Measurements from ENCODE around the gene AP1M2. TPM values are rescaled to one million over a fixed set of nuclear protein-coding genes. Genes with fewer than 3 reads are reported as not detected.
"Not testable (repeated sequence)": the region's sequence is repeated elsewhere in the genome, so short reads cannot be mapped to it uniquely, and the experiment has no call there.

AP1M2 gene
- total RNA-seq, 2 donors from 2014 or later, result 4.8 TPM; not detected in 1

DNA sequence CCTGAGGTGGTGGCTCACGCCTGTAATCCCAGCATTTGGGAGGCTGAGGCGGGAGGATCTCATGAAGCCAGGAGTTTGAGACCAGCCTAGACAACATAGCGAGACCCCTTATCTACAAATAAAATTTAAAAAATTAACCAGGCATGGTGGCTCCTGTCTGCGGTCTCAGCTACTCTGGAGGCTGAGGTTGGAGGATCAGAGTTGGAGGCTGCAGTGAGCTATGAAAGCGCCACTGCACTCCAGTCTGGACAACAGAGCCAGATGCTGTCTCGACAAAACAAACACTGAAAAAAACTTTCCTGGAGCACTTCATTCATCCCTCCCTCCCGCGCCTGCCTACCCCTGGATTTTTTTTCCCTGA lies 44.1 kb downstream of the AP1M2 start:
- no peak for TF ChIP-seq CTCF (IDR thresholded peaks at IDR 0.05)
- H3K27ac ChIP-seq, result peak overlapping the region in 1 of 2 donors; percentile 94
- peak overlapping the region in 1 of 2 donors; percentile 100 for H3K4me3 ChIP-seq
- H3K4me1 ChIP-seq, result peaks cover 0 to 25% of the 10 kb centered on the region in 2 donors
- peaks cover 11% of the 10 kb centered on the region for H3K36me3 ChIP-seq
- H3K9me3 ChIP-seq, result no peaks in the 10 kb centered on the region
- no peaks in the 10 kb centered on the region for H3K27me3 ChIP-seq
- DNase-seq (ENCODE audit: low spot score), result no peak

GRCh38 chr19:10539016-10539415 lies 48.1 kb downstream of the AP1M2 start:
- not testable (repeated sequence) for H3K4me3 ChIP-seq; H3K27ac ChIP-seq; H3K27me3 ChIP-seq; H3K9me3 ChIP-seq; H3K36me3 ChIP-seq; DNase-seq (ENCODE audit: low spot score); H3K4me1 ChIP-seq

DNA sequence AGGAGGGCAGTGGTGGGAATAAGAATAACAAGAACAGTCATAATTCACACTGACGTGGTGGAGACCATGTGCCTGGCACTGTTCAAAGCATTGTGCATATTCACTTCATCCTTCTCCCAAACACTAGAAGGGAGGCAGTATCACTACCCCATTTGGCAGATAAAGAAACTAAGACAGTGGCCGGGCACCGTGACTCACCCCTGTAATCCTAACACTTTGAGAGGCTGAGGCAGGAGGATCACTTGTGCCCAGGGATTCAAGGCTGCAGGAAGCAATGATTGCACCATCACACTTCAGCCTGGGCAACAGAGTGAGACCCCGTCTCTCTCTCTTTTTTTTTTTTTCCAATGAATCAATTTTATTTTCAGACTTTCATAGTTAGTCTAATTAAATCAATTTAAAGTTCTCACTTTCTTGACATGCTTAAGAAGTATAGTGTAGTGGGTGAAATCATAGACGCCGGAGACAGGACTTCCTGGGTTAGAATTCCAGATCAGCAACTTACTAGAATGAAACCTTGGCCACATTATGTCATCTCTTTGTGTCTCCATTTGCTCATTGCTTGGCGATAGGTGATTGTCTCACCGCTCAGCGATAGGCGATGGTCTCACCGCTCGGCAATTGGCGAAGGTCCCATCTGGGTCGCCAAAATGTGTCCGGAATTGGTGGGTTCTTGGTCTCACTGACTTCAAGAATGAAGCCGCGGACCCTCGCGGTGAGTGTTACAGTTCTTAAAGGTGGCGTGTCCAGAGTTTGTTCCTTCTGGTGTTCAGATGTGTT lies 48.7 kb downstream of the AP1M2 start:
- no peak for DNase-seq (ENCODE audit: low spot score)
- Histone ChIP-seq H3K4me1 (peaks cover 0 to 4% of the 10 kb centered on the region in 2 donors), H3K27ac (no peak overlapping the region), H3K9me3 (no peaks in the 10 kb centered on the region), H3K4me3 (no peak overlapping the region), H3K36me3 (no peaks in the 10 kb centered on the region), H3K27me3 (no peaks in the 10 kb centered on the region)
- no peak for TF ChIP-seq CTCF (IDR thresholded peaks at IDR 0.05)

DNA sequence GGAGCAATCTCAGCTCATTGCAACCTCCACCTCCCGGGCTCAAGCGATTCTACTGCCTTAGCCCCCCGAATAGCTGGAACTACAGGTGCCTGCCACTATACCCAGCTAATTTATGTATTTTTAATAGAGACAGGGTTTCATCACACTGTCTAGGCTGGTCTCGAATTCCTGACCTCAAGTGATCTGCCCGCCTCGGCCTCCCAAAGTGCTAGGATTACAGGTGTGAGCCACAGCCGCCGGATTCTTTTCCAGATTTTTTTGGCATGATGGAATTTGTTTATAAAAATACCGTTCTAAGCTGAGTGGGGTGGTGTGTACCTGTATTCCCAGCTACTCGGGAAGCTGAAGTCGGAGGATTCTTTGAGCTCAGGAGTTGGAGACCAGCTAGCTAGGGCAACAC lies 49.4 kb downstream of the AP1M2 start:
- TF ChIP-seq CTCF (IDR thresholded peaks at IDR 0.05), result no peak
- H3K9me3 ChIP-seq, result no peaks in the 10 kb centered on the region
- DNase-seq (ENCODE audit: low spot score), result no peak
- no peaks in the 10 kb centered on the region for H3K27me3 ChIP-seq
- no peaks in the 10 kb centered on the region for H3K36me3 ChIP-seq
- H3K27ac ChIP-seq, result no peak overlapping the region
- no peaks in the 10 kb centered on the region for H3K4me1 ChIP-seq
- H3K4me3 ChIP-seq, result no peak overlapping the region

DNA sequence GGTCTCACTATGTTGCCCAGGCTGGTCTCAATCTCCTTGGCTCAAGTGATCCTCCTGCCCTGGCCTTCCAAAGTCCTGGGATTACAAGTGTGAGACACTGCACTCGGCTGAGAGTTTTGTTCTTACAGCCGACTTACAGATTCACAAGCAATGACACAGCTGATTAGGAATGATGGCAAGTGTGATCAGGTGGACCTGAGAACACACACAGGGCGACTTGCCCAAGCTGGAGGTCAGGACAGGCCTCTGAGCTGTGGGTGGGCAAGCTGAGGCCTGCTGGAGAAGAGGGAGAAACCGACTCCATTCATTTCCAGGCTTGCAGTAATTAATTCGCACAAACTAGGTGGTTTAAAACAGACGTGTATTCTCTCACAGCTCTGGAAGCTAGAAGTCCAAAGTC lies 51.5 kb downstream of the AP1M2 start:
- TF ChIP-seq CTCF (IDR thresholded peaks at IDR 0.05), result no peak
- no peak overlapping the region for H3K27ac ChIP-seq
- H3K4me3 ChIP-seq, result no peak overlapping the region
- no peaks in the 10 kb centered on the region for H3K27me3 ChIP-seq
- no peaks in the 10 kb centered on the region for H3K36me3 ChIP-seq
- H3K4me1 ChIP-seq, result no peaks in the 10 kb centered on the region
- no peaks in the 10 kb centered on the region for H3K9me3 ChIP-seq
- DNase-seq (ENCODE audit: low spot score), result no peak

- no peaks in the 10 kb centered on the region for H3K4me1 ChIP-seq
- no peak for TF ChIP-seq CTCF (IDR thresholded peaks at IDR 0.05)
- no peak for DNase-seq (ENCODE audit: low spot score)
- H3K9me3 ChIP-seq, result no peaks in the 10 kb centered on the region
- no peaks in the 10 kb centered on the region for H3K27me3 ChIP-seq
- H3K4me3 ChIP-seq, result no peak overlapping the region
- H3K27ac ChIP-seq, result peak overlapping the region in 1 of 2 donors; percentile 6
- H3K36me3 ChIP-seq, result no peaks in the 10 kb centered on the region
Observed at GRCh38 chr19:10533646-10534386, 53.3 kb downstream of the AP1M2 start.

Data from right atrium auricular region (tissue), 2 donors.